GM18507 (cell line): ENCODE results near the gene EHF.

Experiments used
- DNase-seq: peaks from one replicate; pipeline ENCODE4 v3.0.0; 2011; ENCODE audit warnings: low read depth; ENCODE audit not compliant: insufficient read length; ENCODE audit errors: extremely low spot score
- FAIRE-seq: peaks from 2 replicates; lab custom pipeline; 2011; peaks lifted over from hg19 to GRCh38; lab: Jason Lieb, UNC

Gene EHF

GRCh38 chr11:34640050-34640923, 19.4 kb downstream of the EHF start:
- DNase-seq (no peak), FAIRE-seq (no peak)

- DNase-seq (no peak), FAIRE-seq (no peak)
These were observed 20.0 kb downstream of the EHF start for GRCh38 chr11:34640924-34641275.

DNA sequence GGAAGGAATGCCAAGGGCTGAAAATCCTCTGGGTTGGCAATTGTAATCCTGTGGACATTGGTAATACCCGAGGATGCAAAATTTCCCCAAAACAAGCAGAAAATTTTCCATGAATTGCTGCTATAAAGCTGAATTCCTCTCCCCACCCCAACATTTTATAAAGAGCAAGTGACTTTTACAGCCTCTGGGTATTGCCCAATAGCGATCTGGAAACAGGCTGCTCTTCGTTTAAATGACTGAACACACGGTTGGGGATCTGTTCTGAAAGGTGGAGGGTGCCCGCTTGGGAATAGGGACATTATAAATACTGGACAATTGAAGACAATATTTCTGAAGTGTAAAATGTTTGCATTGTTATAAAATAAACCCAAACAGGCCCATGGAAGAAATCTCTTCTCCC, 20.6 kb downstream of the EHF start:
- FAIRE-seq (no peak), DNase-seq (no peak)

DNA sequence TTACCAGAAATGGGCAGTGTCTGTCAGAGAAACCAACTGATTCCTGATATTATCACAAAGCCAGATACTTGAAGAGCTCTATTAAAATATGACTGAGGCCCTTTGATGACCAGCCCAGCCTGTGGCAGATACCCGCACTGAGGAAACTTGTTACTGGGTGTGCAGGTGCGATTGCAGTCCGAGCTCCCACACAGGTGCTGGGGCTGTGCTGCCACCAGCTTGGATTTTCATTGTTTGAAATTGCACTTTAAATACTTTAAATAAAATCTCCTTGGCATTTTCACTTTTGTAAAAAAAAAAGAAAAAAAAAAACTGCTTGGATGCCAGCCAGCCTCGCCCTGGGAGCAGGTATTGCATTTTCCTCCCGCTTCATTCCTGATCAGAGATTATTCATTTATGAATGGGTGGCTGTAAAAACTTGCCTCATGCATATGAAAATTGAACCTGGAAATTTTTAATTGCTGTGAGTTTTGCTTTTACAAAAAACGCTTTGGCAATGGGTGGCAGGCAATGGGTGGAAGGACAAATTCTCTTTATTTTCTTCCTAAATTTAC, 21.2 kb downstream of the EHF start:
- no peak for DNase-seq
- FAIRE-seq, result no peak

DNA sequence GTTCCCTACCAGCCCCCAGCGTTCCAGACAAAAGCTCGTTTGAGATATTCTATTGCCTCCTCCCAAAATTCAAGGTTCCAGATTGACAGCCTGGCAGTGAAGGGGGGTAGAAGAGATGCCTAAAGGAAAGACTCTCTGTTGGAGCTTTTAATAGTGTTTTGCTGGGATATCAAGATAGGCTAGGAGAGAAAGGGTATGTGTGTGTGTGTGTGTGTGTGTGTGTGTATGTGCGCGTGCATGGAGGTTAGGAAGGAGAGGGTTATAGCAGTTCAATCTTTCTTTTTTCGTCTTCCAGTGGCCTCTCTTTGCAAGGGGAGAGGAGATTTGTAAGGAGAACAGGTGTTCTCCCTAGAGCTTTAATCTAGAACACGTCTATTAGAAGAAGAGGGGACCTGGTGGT, 22.0 kb downstream of the EHF start:
- FAIRE-seq (no peak), DNase-seq (no peak)

DNA sequence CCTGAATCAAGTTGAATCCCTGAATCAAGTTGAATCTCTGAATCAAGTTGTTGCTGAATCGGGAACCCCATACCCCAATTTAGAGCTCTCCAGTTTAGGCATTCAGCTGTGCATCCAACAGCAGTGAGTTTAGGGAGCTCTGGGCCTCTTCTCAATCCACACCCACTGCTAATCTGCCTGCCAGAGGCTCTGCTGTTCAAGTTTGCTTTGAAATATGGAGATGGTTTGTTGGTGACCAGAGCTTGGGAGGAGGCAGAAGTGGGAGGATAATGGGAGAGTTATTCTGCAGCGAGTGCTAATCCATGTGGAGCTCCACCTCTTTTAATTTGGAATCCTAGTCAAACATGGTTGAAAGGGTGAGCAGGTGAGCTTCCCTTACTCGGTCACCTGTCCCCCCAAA, 22.4 kb downstream of the EHF start:
- FAIRE-seq (no peak), DNase-seq (no peak)

- FAIRE-seq, result no peak
These were observed 23.0 kb downstream of the EHF start for GRCh38 chr11:34643846-34644245.

DNA sequence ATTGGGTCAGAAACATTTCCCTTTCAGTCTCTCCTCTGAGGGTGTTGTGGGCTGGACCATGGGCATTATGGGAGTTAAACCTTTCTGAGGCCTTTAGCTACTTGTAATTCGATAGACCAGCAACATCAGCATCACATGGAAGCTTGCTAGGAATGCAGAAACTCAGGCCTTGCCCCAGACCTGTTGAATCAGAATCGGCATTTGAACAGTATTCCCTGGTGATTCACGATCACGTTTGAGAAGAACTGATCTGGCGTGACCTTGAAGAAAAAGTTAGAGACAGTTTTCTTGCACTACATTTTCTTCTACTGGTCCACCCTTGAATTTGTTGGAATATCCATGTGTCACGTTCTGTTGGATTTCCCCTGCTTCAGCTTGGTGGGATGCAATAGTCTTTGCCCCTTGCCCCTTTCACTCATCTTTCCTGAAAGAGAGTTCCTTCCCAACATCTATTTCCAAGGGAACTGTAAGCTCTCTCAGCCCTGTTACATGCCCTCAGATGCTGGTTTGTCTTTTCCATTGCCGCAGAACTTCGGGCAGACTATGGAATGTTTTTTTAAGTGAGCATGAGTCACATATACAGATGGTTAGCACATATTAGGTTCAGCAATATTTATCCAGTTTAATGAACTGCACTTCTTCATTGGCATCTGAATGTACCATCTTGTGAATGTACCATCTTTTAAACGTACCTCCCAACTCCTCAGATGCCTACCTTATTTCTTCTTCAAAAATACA, 23.9 kb downstream of the EHF start:
- FAIRE-seq (no peak), DNase-seq (no peak)

More at GRCh38 chr11:34643846-34644245, 23.0 kb downstream of the EHF start:
- DNase-seq, result no peak

GRCh38 chr11:34646431-34646830, 25.5 kb downstream of the EHF start:
- FAIRE-seq, result no peak
- no peak for DNase-seq

GRCh38 chr11:34647131-34647530, 26.2 kb downstream of the EHF start:
- no peak for DNase-seq
- FAIRE-seq, result no peak

- no peak for DNase-seq
- FAIRE-seq, result no peak
These were observed 26.6 kb downstream of the EHF start for GRCh38 chr11:34647532-34647931.

DNA sequence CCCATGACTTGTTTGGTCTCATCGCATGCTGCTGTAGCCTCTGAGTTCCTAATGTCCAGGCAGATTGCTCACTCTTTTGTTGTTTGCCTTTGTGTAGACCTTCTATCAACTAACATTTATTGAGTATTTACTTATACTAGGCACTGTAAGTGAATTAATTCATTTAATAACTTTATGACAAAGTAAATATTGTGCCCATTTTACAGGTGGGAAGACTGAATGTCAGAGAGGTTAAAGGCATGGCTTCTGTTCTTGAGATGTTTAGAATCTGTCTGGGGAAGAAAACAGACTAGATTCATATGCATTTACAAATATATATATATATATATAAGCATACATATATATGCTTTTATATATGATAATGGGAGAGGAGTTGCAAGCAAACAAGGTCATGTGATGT, 27.1 kb downstream of the EHF start:
- no peak for DNase-seq
- no peak for FAIRE-seq

DNA sequence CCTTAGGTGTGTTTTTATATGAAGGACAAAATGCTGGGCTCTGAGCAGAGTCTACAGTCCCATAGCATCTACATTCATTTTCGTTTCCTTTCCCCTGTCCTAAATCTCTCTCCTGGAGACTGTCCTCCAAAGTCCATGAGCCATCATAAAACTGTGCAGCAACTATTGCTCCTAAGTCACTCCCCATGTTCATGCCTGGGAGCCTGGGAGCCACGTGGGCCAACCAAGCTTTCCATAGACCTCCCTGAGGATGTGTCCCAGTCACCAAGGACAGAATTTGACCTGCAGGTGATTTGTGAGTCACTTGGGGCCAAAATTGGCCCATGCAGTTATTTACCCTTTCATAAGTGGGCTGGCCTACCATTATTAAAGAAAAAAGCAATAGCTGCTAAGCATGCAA, 28.7 kb downstream of the EHF start:
- FAIRE-seq, result no peak
- DNase-seq, result no peak

DNA sequence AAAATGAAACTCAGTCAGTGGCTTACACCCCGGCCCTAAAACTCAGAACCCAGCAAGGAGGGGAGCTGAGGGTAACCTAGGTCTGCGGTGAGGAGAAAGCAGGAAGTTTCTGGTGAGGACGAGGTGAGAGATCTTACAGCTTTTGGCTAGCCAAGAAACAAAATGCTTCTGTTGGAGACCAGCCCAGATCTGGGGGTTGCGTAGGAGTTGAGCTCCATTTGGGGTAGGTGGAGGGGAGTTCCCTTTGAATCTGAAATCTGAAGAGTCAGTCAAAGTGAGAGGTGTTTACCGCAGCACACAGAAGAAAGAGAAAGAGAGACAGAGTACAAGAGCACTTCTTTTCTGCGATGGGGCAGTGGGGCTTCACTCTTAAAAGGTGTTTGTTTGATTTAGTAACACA, 29.6 kb downstream of the EHF start:
- DNase-seq (peak; percentile 58), FAIRE-seq (peak; percentile 89)

DNA sequence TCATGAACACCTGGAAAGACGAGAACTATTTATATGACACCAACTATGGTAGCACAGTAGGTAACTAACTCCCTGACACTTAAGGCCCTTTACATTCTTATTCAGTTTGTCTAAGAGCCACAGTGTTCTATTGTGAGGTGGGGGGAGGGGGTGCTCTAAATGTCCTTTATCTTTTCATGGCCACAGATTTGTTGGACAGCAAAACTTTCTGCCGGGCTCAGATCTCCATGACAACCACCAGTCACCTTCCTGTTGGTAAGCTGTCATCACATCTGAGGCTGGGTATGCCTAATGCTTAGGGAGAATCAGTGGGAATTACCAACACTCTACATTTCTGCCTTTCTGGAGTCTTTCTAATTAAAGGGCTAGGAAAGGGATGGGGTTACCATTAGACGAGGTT, 30.7 kb downstream of the EHF start:
- no peak for FAIRE-seq
- no peak for DNase-seq

DNA sequence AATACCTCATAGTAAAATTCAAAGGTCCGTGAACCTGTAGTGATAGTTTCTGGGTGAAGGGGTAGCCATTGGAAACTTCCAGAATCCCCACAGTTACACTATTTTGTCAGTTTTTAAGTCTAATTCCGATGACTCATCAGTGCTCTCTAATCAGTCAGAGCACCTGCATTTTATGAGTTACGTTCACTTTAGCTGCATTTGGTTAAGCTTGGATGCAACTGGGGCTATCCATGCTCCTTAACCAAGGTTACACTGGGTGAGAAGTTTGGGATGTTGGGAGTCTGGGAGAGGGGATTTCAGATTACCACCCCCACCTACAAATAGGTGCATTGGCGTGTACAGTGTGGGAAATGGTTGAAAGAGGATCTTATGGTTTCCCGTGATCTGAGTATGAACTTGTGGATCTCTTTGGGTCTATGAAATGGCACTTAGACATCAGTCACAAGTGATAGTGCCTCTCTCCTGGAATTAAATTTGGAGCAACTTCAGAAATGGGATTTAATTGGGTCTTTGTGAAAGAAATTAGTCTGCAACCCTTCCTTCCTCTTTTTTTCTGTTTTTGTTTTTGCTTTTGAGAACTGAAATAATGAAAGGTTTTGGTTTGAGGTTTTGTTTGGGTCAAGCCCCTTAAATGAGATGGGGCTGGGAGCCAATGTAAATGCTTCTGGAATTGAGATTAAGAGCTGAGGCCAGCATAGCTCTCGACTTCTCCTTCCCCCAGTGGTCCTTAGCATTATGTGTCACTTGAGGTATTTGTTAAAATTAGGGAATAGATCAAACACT, 31.5 kb downstream of the EHF start:
- DNase-seq, result no peak
- no peak for FAIRE-seq

DNA sequence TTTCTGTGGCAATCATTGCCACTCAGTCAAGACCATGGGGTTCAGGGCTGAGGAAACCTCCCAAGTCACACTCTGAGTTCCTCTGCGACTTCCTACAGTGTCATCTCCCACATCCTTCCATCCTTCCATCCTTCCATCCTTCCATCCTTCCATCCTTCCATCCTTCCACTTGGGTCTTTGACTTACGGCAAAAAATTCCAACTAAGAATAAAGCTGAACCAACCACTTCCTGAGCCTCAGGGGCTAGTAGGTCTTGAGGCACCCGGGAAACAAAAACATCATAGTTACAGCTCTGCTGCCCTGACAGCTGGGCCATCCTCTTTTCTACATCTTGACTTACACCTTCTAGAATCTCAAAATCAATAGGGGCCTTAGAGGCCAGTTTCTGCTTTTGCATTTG, 32.1 kb downstream of the EHF start:
- DNase-seq, result no peak
- FAIRE-seq, result no peak

GRCh38 chr11:34653851-34654482, 33.1 kb downstream of the EHF start:
- FAIRE-seq (no peak), DNase-seq (no peak)

DNA sequence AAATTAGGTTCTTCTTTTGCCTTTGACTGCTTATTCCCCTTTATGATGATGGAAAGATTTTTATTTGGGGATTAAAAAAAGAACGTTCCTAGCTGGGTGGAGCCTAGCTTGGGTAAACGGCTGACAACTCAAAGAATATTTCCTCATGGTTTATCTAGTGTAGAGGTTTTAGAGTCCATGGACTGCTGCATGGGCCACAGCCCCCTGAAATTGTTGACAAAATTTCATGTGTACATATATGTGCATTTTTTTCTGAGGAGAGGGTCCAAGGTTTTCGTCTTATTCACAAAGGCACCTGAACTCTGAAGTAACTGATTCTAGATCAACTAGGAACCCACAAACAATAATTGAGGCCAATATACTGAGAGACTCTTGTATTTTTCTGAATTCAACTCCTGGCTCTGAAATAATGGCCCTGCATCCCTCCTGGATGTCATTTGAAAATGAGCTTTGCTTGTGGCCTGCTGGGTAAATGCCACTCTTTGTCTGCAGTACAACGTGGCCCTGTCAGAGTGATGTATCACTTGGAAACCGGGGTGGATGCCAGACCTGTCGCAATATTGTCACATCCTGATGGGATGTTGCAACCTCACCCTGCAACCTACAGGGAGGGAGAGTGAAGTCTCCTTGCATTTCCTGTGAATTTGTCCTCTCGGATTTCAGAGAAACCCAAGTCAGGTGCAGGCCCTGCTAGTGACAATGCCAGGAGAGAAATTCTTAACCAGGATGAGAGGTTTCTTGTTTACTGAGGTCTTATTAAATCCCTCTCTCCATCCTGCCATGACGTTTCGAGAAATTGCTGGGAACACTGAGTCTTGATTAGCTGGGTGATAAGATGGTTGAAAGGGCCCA, 33.8 kb downstream of the EHF start:
- FAIRE-seq (no peak), DNase-seq (no peak)
